WTC11 (cell line): ENCODE data around the gene CTNNA2.

Experiments
- CTCF ChIP-seq: fragments of 200-600 bp; IDR thresholded peaks from 2 replicates; pipeline ENCODE4 v1.8.0; 2022; ENCODE audit warnings: antibody characterized with exemption
- NR3C1 ChIP-seq: sonication (generic); formaldehyde crosslinking; conservative IDR thresholded peaks from 2 replicates; pipeline ENCODE4 v1.8.1; 2023; ENCODE audit warnings: low read depth, mild to moderate bottlenecking, missing genetic modification reagents
- TF ChIP-seq, protein P1 (sequence below): sonication (generic); formaldehyde crosslinking; IDR thresholded peaks from 2 replicates; pipeline ENCODE4 v1.8.0; 2022; ENCODE audit warnings: mild to moderate bottlenecking, missing genetic modification reagents

- TF ChIP-seq CTCF (no peak), NR3C1 (CRISPR knock-in tag) (no peak)
- TF ChIP-seq, protein P1, sequence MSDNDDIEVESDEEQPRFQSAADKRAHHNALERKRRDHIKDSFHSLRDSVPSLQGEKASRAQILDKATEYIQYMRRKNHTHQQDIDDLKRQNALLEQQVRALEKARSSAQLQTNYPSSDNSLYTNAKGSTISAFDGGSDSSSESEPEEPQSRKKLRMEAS, result no peak
These were observed 108.4 kb downstream of the CTNNA2 start for GRCh38 chr2:79621252-79621651.
